SK-N-SH (cell line): ENCODE measurements around the gene GOLGB1. TPM values are rescaled to one million over a fixed set of nuclear protein-coding genes. Genes with fewer than 3 reads are reported as not detected.

ENCODE experiments used
- CTCF ChIA-PET: fragments of 300-600, 350-600 bp; formaldehyde crosslinking; extraction: SDS; loops from one replicate; lab custom pipeline; 2021; lab: Yijun Ruan, JAX
- POLR2A ChIA-PET: fragments of 350-600 bp; sonication (Branson Sonifier 250); formaldehyde crosslinking; extraction: SDS; loops from one replicate; lab custom pipeline; 2020; ENCODE audit warnings: antibody characterized with exemption, inconsistent platforms; lab: Yijun Ruan, JAX
- DNase-seq: peaks from one replicate; pipeline ENCODE4 v3.0.0; 2012
- H2AFZ ChIP-seq: fragments of 200-600 bp; sonication (generic); 2 replicates; pipeline ENCODE4 v1.8.1; 2016; ENCODE audit warnings: antibody characterized with exemption, mild to moderate bottlenecking, low read depth
- H3F3A ChIP-seq: fragments of 200-600 bp; sonication (generic); replicated peaks from 2 replicates; pipeline ENCODE3; 2016; ENCODE audit warnings: antibody characterized with exemption, mild to moderate bottlenecking; ENCODE audit not compliant: insufficient read depth
- H3K27ac ChIP-seq, 2 experiments: fragments of 200-500 bp in 1 of 2; fragments of 200-600 bp in 1 of 2; sonication (Bioruptor generic) in 1 of 2; sonication (generic), shearing (Covaris generic) in 1 of 2; 2 replicates each; pipeline versions ENCODE4 v1.5.1 to v1.6.1; 2014 to 2016; ENCODE audit warnings: low read depth in 2 of 2, inconsistent platforms in 1 of 2, low read length in 1 of 2, mild to moderate bottlenecking in 1 of 2, mixed read lengths in 1 of 2
- H3K27me3 ChIP-seq: fragments of 200-600 bp; sonication (generic), shearing (Covaris generic); 2 replicates; pipeline ENCODE4 v1.6.1; 2016; ENCODE audit warnings: mixed run types; ENCODE audit not compliant: insufficient read depth
- H3K36me3 ChIP-seq, 2 experiments: fragments of 200-500 bp in 1 of 2; fragments of 200-600 bp in 1 of 2; sonication (Bioruptor generic) in 1 of 2; sonication (generic) in 1 of 2; replicated peaks in 1 of 2; 2 replicates each; pipeline versions ENCODE3 to v1.5.1; 2014 to 2016; ENCODE audit warnings: low read length in 1 of 2, mild to moderate bottlenecking in 1 of 2; ENCODE audit not compliant: insufficient read depth in 2 of 2, control insufficient read depth in 1 of 2
- H3K4me1 ChIP-seq, 2 experiments: fragments of 200-500 bp in 1 of 2; fragments of 200-600 bp in 1 of 2; sonication (Bioruptor generic) in 1 of 2; sonication (generic), shearing (Covaris generic) in 1 of 2; 2 replicates each; pipeline versions ENCODE4 v1.5.1 to v1.6.1; 2014 to 2016; ENCODE audit warnings: low read depth in 1 of 2, low read length in 1 of 2, mixed run types in 1 of 2; ENCODE audit not compliant: insufficient read depth in 2 of 2, control insufficient read depth in 1 of 2
- H3K4me2 ChIP-seq: fragments of 200-600 bp; sonication (generic), shearing (Covaris generic); 2 replicates; pipeline ENCODE4 v1.6.1; 2017; ENCODE audit warnings: mixed run types
- H3K4me3 ChIP-seq, 2 experiments: fragments of 200-500 bp in 1 of 2; fragments of 200-600 bp in 1 of 2; sonication (Bioruptor generic) in 1 of 2; sonication (generic), shearing (Covaris generic) in 1 of 2; 2 replicates each; pipeline versions ENCODE4 v1.5.1 to v1.8.1; 2014 to 2016; ENCODE audit warnings: low read depth in 2 of 2, inconsistent platforms in 1 of 2, low read length in 1 of 2, mild to moderate bottlenecking in 1 of 2, mixed read lengths in 1 of 2, moderate library complexity in 1 of 2
- H3K79me2 ChIP-seq: fragments of 200-600 bp; sonication (generic); 2 replicates; pipeline ENCODE4 v1.8.1; 2017; ENCODE audit warnings: mild to moderate bottlenecking; ENCODE audit not compliant: insufficient read depth
- H3K9ac ChIP-seq: fragments of 200-600 bp; sonication (generic); 2 replicates; pipeline ENCODE4 v1.6.1; 2017; ENCODE audit warnings: mixed run types
- H3K9me2 ChIP-seq: fragments of 200-600 bp; sonication (generic); 2 replicates; pipeline ENCODE4 v1.6.1; 2017; ENCODE audit warnings: mixed run types
- H3K9me3 ChIP-seq: fragments of 200-600 bp; sonication (generic); 2 replicates; pipeline ENCODE4 v1.6.1; 2017; ENCODE audit warnings: mixed run types, mild to moderate bottlenecking, moderate library complexity
- H4K20me1 ChIP-seq: fragments of 200-600 bp; sonication (generic); 2 replicates; pipeline ENCODE4 v1.6.1; 2017; ENCODE audit warnings: mild to moderate bottlenecking, mixed run types; ENCODE audit not compliant: insufficient read depth
- CHD2 ChIP-seq: fragments of 150-350 bp; IDR thresholded peaks from 2 replicates; pipeline ENCODE4 v1.6.1; 2018; ENCODE audit warnings: low read length; ENCODE audit not compliant: partially characterized antibody
- EP300 ChIP-seq, 2 experiments: IDR thresholded peaks; 2 replicates each; pipeline versions ENCODE4 v1.4.0 to v1.6.1; 2012; ENCODE audit warnings: borderline replicate concordance in 1 of 2, low read depth in 1 of 2, low read length in 1 of 2
- EZH2phosphoT487 ChIP-seq: fragments of 200-600 bp; sonication (generic); IDR thresholded peaks from 2 replicates; pipeline ENCODE4 v1.6.1; 2017; ENCODE audit warnings: low read depth, mixed run types, mild to moderate bottlenecking, antibody characterized with exemption, moderate library complexity, borderline replicate concordance
- FOSL2 ChIP-seq: IDR thresholded peaks from 2 replicates; pipeline ENCODE4 v1.4.0; 2012; ENCODE audit warnings: low read depth, mild to moderate bottlenecking, moderate library complexity, borderline replicate concordance
- GABPA ChIP-seq: IDR thresholded peaks from 2 replicates; pipeline ENCODE4 v1.4.0; 2012; ENCODE audit warnings: low read depth, mild to moderate bottlenecking
- GATA2 ChIP-seq: sonication (generic); formaldehyde crosslinking; IDR thresholded peaks from 2 replicates; pipeline ENCODE4 v1.5.0; 2020; ENCODE audit warnings: mild to moderate bottlenecking, missing genetic modification reagents
- JUND ChIP-seq: IDR thresholded peaks from 2 replicates; pipeline ENCODE4 v1.4.0; 2012
- MEF2A ChIP-seq: IDR thresholded peaks from 2 replicates; pipeline ENCODE4 v1.4.0; 2012; ENCODE audit warnings: low read depth, borderline replicate concordance
- MXI1 ChIP-seq: IDR thresholded peaks from 2 replicates; pipeline ENCODE4 v1.6.1; 2012; ENCODE audit warnings: mild to moderate bottlenecking, low read depth, low read length, improper control_type of control experiment
- POLR2AphosphoS5 ChIP-seq: IDR thresholded peaks from 2 replicates; pipeline ENCODE4 v1.6.1; 2012; ENCODE audit warnings: low read depth, low read length
- RCOR1 ChIP-seq: fragments of 150-350 bp; IDR thresholded peaks from 2 replicates; pipeline ENCODE4 v1.6.1; 2017; ENCODE audit warnings: antibody characterized with exemption, low read length
- RFX5 ChIP-seq: IDR thresholded peaks from 2 replicates; pipeline ENCODE4 v1.6.1; 2012; ENCODE audit warnings: mild to moderate bottlenecking, improper control_type of control experiment, low read length
- TCF12 ChIP-seq: IDR thresholded peaks from 2 replicates; pipeline ENCODE4 v1.4.0; 2012
- TEAD4 ChIP-seq: IDR thresholded peaks from 2 replicates; pipeline ENCODE4 v1.4.0; 2012; ENCODE audit warnings: mild to moderate bottlenecking, borderline replicate concordance; ENCODE audit not compliant: insufficient read depth
- polyA plus RNA-seq, 3 experiments: library from polyadenylated mRNA; depleted of rRNA; stranded (reverse); fragments of >200 nt; gene quantifications; 2 replicates each; pipeline ENCODE4 v1.2.3, GENCODE V29; 2012
- TF ChIP-seq, protein P1 (sequence below): IDR thresholded peaks from 2 replicates; pipeline ENCODE4 v1.4.0; 2012; ENCODE audit warnings: low read depth, borderline replicate concordance
- TF ChIP-seq, protein P2 (sequence below): IDR thresholded peaks from 2 replicates; pipeline ENCODE4 v1.4.0; 2012; ENCODE audit warnings: low read depth
- TF ChIP-seq, protein P3 (sequence below): fragments of 150-350 bp; IDR thresholded peaks from 2 replicates; pipeline ENCODE4 v1.6.1; 2016; ENCODE audit warnings: mild to moderate bottlenecking, low read depth, low read length
- TF ChIP-seq, protein P4 (sequence below): fragments of 200-600 bp; sonication (generic); IDR thresholded peaks from 2 replicates; pipeline ENCODE4 v1.6.1; 2017; ENCODE audit warnings: antibody characterized with exemption, mild to moderate bottlenecking, moderate library complexity
- TF ChIP-seq, protein P5 (sequence below): IDR thresholded peaks from 2 replicates; pipeline ENCODE4; 2012

GOLGB1 gene
- polyA plus RNA-seq, 1 of the 3 experiments (the other 2 are of a cell fraction), result 10.3 TPM

DNA sequence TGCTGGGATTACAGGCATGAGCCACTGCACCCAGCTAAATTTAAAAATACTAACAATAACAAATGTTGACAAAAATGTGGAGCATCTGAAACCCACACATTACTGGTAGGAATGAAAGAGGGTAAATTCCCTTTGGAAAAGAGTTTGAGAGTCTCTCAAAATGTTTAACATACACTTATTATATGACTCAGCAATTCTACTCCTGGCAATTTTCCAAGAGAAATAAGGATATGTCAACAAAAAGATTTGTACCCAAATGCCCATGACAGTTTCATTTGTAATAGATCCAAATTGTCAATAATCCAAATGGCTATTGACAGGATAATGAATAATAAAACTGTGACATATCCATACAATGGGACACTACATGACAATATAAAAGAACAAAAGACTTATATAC lies 97.9 kb downstream of the GOLGB1 start:
- no peak for DNase-seq
- CTCF ChIA-PET, result interaction anchor here (1.6 kb wide), 1 partner anchor 9 kb away, joined by 4 read pairs; the partner anchor contains the start of gene HCLS1
- POLR2A ChIA-PET, result no interaction called here

DNA sequence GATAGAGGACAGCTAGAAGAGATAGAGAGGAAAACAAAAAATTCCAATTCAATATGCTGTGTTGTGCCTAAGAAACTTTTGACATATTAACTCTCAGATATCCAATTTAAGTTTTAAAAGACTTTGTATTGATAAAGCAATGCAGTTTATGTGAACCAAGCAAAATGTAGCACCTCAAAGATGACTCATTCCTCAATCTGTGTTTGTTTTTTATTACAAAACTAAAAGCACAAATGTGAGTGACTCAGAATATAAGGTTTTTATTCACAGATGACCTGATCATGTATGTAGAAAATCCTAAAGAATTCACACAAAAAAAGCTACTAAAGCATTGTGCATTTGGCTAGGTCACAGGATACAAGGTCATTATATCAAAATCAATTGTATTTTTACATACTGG lies 99.9 kb downstream of the GOLGB1 start:
- H3K27ac ChIP-seq, result no peak overlapping the region
- TF ChIP-seq GABPA (no peak), TEAD4 (no peak), MXI1 (no peak), FOSL2 (no peak), TCF12 (no peak), POLR2AphosphoS5 (no peak), MEF2A (no peak), EP300 (IDR thresholded peaks at IDR 0.05; ENCODE audit: borderline replicate concordance in 1 of 2, low read depth in 1 of 2, low read length in 1 of 2) (no peak), GATA2 (CRISPR knock-in tag) (no peak), RFX5 (no peak), EZH2phosphoT487 (no peak), CHD2 (no peak)
- TF ChIP-seq, protein P1, sequence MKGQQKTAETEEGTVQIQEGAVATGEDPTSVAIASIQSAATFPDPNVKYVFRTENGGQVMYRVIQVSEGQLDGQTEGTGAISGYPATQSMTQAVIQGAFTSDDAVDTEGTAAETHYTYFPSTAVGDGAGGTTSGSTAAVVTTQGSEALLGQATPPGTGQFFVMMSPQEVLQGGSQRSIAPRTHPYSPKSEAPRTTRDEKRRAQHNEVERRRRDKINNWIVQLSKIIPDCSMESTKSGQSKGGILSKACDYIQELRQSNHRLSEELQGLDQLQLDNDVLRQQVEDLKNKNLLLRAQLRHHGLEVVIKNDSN, result no peak
- TF ChIP-seq, protein P2, sequence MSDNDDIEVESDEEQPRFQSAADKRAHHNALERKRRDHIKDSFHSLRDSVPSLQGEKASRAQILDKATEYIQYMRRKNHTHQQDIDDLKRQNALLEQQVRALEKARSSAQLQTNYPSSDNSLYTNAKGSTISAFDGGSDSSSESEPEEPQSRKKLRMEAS, result no peak
- TF ChIP-seq, protein P3, sequence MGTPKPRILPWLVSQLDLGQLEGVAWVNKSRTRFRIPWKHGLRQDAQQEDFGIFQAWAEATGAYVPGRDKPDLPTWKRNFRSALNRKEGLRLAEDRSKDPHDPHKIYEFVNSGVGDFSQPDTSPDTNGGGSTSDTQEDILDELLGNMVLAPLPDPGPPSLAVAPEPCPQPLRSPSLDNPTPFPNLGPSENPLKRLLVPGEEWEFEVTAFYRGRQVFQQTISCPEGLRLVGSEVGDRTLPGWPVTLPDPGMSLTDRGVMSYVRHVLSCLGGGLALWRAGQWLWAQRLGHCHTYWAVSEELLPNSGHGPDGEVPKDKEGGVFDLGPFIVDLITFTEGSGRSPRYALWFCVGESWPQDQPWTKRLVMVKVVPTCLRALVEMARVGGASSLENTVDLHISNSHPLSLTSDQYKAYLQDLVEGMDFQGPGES, result no peak
- TF ChIP-seq, all 33 proteins: peak for 0
- no peak overlapping the region for H2AFZ ChIP-seq
- H3K4me1 ChIP-seq, result no peaks in the 10 kb centered on the region
- H3K4me3 ChIP-seq, result no peak overlapping the region
- H3K9me3 ChIP-seq, result no peaks in the 10 kb centered on the region
- no peaks in the 10 kb centered on the region for H3K79me2 ChIP-seq
- no peak overlapping the region for H3K4me2 ChIP-seq
- H3K9ac ChIP-seq, result no peak overlapping the region
- no peaks in the 10 kb centered on the region for H3K9me2 ChIP-seq
- CTCF ChIA-PET, result no interaction called here
- H3K27me3 ChIP-seq, result no peaks in the 10 kb centered on the region
- H4K20me1 ChIP-seq, result no peaks in the 10 kb centered on the region
- no peaks in the 10 kb centered on the region for H3K36me3 ChIP-seq
- POLR2A ChIA-PET, result no interaction called here
- no peak for DNase-seq
- H3F3A ChIP-seq, result no peaks in the 10 kb centered on the region

More for the DNA sequence above, 97.9 kb downstream of the GOLGB1 start:
- Histone ChIP-seq H3K36me3 (no peaks in the 10 kb centered on the region), H2AFZ (no peak overlapping the region), H3K9me3 (no peaks in the 10 kb centered on the region; the same call in 1 of the 2 replicates), H3K9ac (no peak overlapping the region)
- TF ChIP-seq, protein P4, sequence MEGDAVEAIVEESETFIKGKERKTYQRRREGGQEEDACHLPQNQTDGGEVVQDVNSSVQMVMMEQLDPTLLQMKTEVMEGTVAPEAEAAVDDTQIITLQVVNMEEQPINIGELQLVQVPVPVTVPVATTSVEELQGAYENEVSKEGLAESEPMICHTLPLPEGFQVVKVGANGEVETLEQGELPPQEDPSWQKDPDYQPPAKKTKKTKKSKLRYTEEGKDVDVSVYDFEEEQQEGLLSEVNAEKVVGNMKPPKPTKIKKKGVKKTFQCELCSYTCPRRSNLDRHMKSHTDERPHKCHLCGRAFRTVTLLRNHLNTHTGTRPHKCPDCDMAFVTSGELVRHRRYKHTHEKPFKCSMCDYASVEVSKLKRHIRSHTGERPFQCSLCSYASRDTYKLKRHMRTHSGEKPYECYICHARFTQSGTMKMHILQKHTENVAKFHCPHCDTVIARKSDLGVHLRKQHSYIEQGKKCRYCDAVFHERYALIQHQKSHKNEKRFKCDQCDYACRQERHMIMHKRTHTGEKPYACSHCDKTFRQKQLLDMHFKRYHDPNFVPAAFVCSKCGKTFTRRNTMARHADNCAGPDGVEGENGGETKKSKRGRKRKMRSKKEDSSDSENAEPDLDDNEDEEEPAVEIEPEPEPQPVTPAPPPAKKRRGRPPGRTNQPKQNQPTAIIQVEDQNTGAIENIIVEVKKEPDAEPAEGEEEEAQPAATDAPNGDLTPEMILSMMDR, result no peak
- TF ChIP-seq, protein P5, sequence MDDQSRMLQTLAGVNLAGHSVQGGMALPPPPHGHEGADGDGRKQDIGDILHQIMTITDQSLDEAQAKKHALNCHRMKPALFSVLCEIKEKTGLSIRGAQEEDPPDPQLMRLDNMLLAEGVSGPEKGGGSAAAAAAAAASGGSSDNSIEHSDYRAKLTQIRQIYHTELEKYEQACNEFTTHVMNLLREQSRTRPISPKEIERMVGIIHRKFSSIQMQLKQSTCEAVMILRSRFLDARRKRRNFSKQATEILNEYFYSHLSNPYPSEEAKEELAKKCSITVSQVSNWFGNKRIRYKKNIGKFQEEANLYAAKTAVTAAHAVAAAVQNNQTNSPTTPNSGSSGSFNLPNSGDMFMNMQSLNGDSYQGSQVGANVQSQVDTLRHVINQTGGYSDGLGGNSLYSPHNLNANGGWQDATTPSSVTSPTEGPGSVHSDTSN, result no peak
- TF ChIP-seq TCF12, result no peak
- no peak for TF ChIP-seq FOSL2
- no peak for TF ChIP-seq JUND
- TF ChIP-seq RCOR1, result no peak
- TF ChIP-seq, all 33 proteins: peak for 0
- H3K4me1 ChIP-seq, result no peaks in the 10 kb centered on the region
- no peaks in the 10 kb centered on the region for H3F3A ChIP-seq
- no peak overlapping the region for H3K27ac ChIP-seq
- H3K79me2 ChIP-seq, result no peaks in the 10 kb centered on the region
- H3K9me2 ChIP-seq, result no peaks in the 10 kb centered on the region
- no peak overlapping the region for H3K4me3 ChIP-seq
- no peak overlapping the region for H3K4me2 ChIP-seq
- no peaks in the 10 kb centered on the region for H4K20me1 ChIP-seq
- no peaks in the 10 kb centered on the region for H3K27me3 ChIP-seq
